CMK (cell line): ENCODE results near the gene CCNDBP1.

Experiments used
- DNase-seq: peaks from one replicate; pipeline ENCODE4 v3.0.0-alpha.2; 2010; ENCODE audit warnings: low read depth

CCNDBP1 gene

DNA sequence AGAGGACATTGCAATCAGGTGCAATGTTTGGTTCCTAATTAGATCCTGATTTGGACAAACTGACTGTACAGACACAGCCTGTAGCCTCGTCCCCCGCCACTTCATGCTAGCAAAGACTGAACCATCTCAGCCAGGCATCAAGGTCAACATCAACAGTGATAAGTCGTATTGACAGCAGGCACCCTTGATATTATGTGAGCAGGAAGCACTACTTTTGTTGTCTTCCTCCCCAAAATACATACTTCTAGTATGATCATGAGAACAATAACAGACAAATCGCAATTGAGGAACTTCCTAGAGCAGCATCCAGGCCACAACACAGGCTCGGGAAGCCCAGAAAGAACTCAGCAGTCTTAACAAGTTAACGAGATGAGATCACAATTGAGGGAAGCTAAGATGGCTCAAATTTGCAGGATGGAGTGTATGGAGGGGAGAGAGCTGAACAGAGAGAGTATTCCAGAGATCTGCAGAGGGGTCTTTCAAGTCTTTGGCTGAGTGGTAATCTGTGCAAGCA lies 61.1 kb downstream of the CCNDBP1 start:
- DNase-seq = no peak
